ENCODE measurements around the gene SLC32A1. TPM values are rescaled to one million over a fixed set of nuclear protein-coding genes. Genes with fewer than 3 reads are reported as not detected.

The SLC32A1 gene
- total and polyA plus RNA-seq, 7 experiments from 2014 or later: 0.19 to 0.24 TPM; not detected in 5

DNA sequence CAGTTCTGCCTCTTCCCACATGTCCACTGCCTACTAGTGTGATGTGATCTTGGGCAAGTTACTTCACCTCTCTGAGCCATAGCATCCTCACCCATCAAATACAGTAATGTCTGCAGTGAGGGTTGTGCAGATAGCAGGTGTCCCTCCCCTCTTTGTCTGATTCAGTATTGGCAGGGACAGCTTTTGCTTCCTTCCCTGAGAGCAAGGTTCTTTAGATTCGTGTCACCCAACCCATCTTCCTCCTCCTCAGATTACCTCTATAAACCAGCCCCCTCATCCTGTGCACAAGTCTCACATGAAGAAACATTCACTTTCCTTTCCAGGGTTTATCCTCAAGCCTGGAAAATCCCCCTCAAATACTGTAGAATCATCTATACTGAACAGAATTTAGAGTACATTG lies 39.3 kb downstream of the SLC32A1 start:
- H3K4me3 Mint-ChIP-seq: no peak overlapping the region
- DNase-seq: no peak
- ATAC-seq: no peak
- H3K4me1 Mint-ChIP-seq: peaks cover 0 to 28% (median 3%) of the 10 kb centered on the region in 7 donors
- ChIA-PET CTCF (interaction anchor here (1.0 kb wide), 1 partner anchor 131 kb away, joined by 4 read pairs; no protein-coding TSS in a partner anchor), POLR2A (interaction anchor here (0.6 kb wide), 1 partner anchor 121 kb away, joined by 4 read pairs; no protein-coding TSS in a partner anchor)
- no peak overlapping the region for H3K27ac ChIP-seq (ENCODE audit: low read depth, low read length)
- no peaks in the 10 kb centered on the region for H3K4me1 ChIP-seq (ENCODE audit: control insufficient read depth in 2 of 2, insufficient read depth in 2 of 2, low read length in 2 of 2)
- no peak overlapping the region for H3K27ac Mint-ChIP-seq
- intact Hi-C loops (cut with micrococcal nuclease): no loop called here
- H3K4me3 ChIP-seq (ENCODE audit: low read length): no peak overlapping the region
- H3K36me3 ChIP-seq (ENCODE audit: control insufficient read depth in 2 of 3, insufficient read depth in 3 of 3, low read length in 3 of 3): peaks cover 3 to 91% (median 7%) of the 10 kb centered on the region in 3 experiments
- H3K27me3 ChIP-seq (ENCODE audit: control insufficient read depth in 2 of 2, insufficient read depth in 2 of 2, low read length in 2 of 2): no peaks in the 10 kb centered on the region
- no peaks in the 10 kb centered on the region for H3K27me3 Mint-ChIP-seq
- no peaks in the 10 kb centered on the region for H3K9me3 ChIP-seq (ENCODE audit: control insufficient read depth in 2 of 3, low read length in 3 of 3)
- peaks cover 0 to 1% (median 0%) of the 10 kb centered on the region in 11 donors for H3K9me3 Mint-ChIP-seq
- peaks cover 25 to 78% (median 60%) of the 10 kb centered on the region in 5 donors for H3K36me3 Mint-ChIP-seq

- Histone ChIP-seq H3K27ac (ENCODE audit: low read depth, low read length) (no peak overlapping the region), H3K36me3 (ENCODE audit: control insufficient read depth in 2 of 3, insufficient read depth in 3 of 3, low read length in 3 of 3) (peaks cover 3 to 92% (median 7%) of the 10 kb centered on the region in 3 experiments), H3K4me1 (ENCODE audit: control insufficient read depth in 2 of 2, insufficient read depth in 2 of 2, low read length in 2 of 2) (no peaks in the 10 kb centered on the region), H3K4me3 (ENCODE audit: low read length) (no peak overlapping the region), H3K27me3 (ENCODE audit: control insufficient read depth in 2 of 2, insufficient read depth in 2 of 2, low read length in 2 of 2) (no peaks in the 10 kb centered on the region), H3K9me3 (ENCODE audit: control insufficient read depth in 2 of 3, low read length in 3 of 3) (no peaks in the 10 kb centered on the region)
- peak; percentile 44 for ATAC-seq
- H3K4me3 Mint-ChIP-seq: no peak overlapping the region
- peak in 1 of 9 donors; percentile 41 for DNase-seq
- peaks cover 30 to 77% (median 53%) of the 10 kb centered on the region in 5 donors for H3K36me3 Mint-ChIP-seq
- peaks cover 0 to 1% (median 0%) of the 10 kb centered on the region in 11 donors for H3K9me3 Mint-ChIP-seq
- H3K27me3 Mint-ChIP-seq: no peaks in the 10 kb centered on the region
- CTCF ChIA-PET: interaction anchor here (0.6 to 0.7 kb wide), 3 partner anchors 18 to 128 kb away, joined by 3 to 4 read pairs (median 3); no protein-coding TSS in a partner anchor
- peaks cover 0 to 30% (median 5%) of the 10 kb centered on the region in 7 donors for H3K4me1 Mint-ChIP-seq
- intact Hi-C loops (cut with micrococcal nuclease): loop anchor here in 1 of 2 donors (5.0 kb wide), 1 partner anchor 43 kb away; the partner anchor contains the start of gene PPP1R16B
- POLR2A ChIA-PET: no interaction called here
- peak overlapping the region in 3 of 9 donors; percentile 7 to 34 (median 28) for H3K27ac Mint-ChIP-seq
These were observed 40.5 kb downstream of the SLC32A1 start for GRCh38 chr20:38764567-38765318.

- H3K36me3 Mint-ChIP-seq: peaks cover 24 to 70% (median 46%) of the 10 kb centered on the region in 5 donors
- POLR2A ChIA-PET: interaction anchor here (1.2 kb wide), 1 partner anchor 14 kb away, joined by 5 read pairs; no protein-coding TSS in a partner anchor
- H3K4me3 Mint-ChIP-seq: no peak overlapping the region
- no peak for DNase-seq
- Histone ChIP-seq H3K9me3 (ENCODE audit: control insufficient read depth in 2 of 3, low read length in 3 of 3) (no peaks in the 10 kb centered on the region), H3K27me3 (ENCODE audit: control insufficient read depth in 2 of 2, insufficient read depth in 2 of 2, low read length in 2 of 2) (no peaks in the 10 kb centered on the region), H3K27ac (ENCODE audit: low read depth, low read length) (no peak overlapping the region), H3K36me3 (ENCODE audit: control insufficient read depth in 2 of 3, insufficient read depth in 3 of 3, low read length in 3 of 3) (peaks cover 0 to 88% (median 3%) of the 10 kb centered on the region in 3 experiments), H3K4me3 (ENCODE audit: low read length) (no peak overlapping the region), H3K4me1 (ENCODE audit: control insufficient read depth in 2 of 2, insufficient read depth in 2 of 2, low read length in 2 of 2) (no peaks in the 10 kb centered on the region)
- CTCF ChIA-PET: no interaction called here
- peak overlapping the region in 1 of 9 donors; percentile 39 for H3K27ac Mint-ChIP-seq
- H3K9me3 Mint-ChIP-seq: peaks cover 0 to 1% (median 0%) of the 10 kb centered on the region in 11 donors
- intact Hi-C loops (cut with micrococcal nuclease): loop anchor here in 1 of 2 donors (5.0 kb wide), 1 partner anchor 41 kb away; the partner anchor contains the start of gene PPP1R16B
- no peak for ATAC-seq
- H3K27me3 Mint-ChIP-seq: no peaks in the 10 kb centered on the region
- peaks cover 0 to 30% (median 5%) of the 10 kb centered on the region in 7 donors for H3K4me1 Mint-ChIP-seq
These were observed 41.8 kb downstream of the SLC32A1 start for GRCh38 chr20:38766071-38766470.

- no peak overlapping the region for H3K4me3 Mint-ChIP-seq
- DNase-seq (no peak), ATAC-seq (no peak)
- Histone ChIP-seq H3K36me3 (ENCODE audit: control insufficient read depth in 2 of 3, insufficient read depth in 3 of 3, low read length in 3 of 3) (peaks cover 3 to 86% (median 5%) of the 10 kb centered on the region in 3 experiments), H3K4me1 (ENCODE audit: control insufficient read depth in 2 of 2, insufficient read depth in 2 of 2, low read length in 2 of 2) (no peaks in the 10 kb centered on the region), H3K4me3 (ENCODE audit: low read length) (no peak overlapping the region), H3K27ac (ENCODE audit: low read depth, low read length) (no peak overlapping the region), H3K27me3 (ENCODE audit: control insufficient read depth in 2 of 2, insufficient read depth in 2 of 2, low read length in 2 of 2) (no peaks in the 10 kb centered on the region), H3K9me3 (ENCODE audit: control insufficient read depth in 2 of 3, low read length in 3 of 3) (no peaks in the 10 kb centered on the region)
- H3K27me3 Mint-ChIP-seq: no peaks in the 10 kb centered on the region
- H3K27ac Mint-ChIP-seq: peak overlapping the region in 5 of 9 donors; percentile 8 to 74 (median 40)
- POLR2A ChIA-PET: no interaction called here
- intact Hi-C loops (cut with micrococcal nuclease): loop anchor here in 1 of 2 donors (5.0 kb wide), 1 partner anchor 38 kb away; the partner anchor contains the start of gene PPP1R16B
- H3K4me1 Mint-ChIP-seq: peaks cover 0 to 9% (median 0%) of the 10 kb centered on the region in 7 donors
- H3K36me3 Mint-ChIP-seq: peaks cover 36 to 76% (median 59%) of the 10 kb centered on the region in 5 donors
- CTCF ChIA-PET: interaction anchor here (0.7 kb wide), 1 partner anchor 112 kb away, joined by 3 read pairs; no protein-coding TSS in a partner anchor
- peaks cover 0 to 17% (median 9%) of the 10 kb centered on the region in 11 donors for H3K9me3 Mint-ChIP-seq
These were observed 45.4 kb downstream of the SLC32A1 start for GRCh38 chr20:38769376-38770295.

- ATAC-seq (no peak), DNase-seq (no peak)
- H3K9me3 ChIP-seq (ENCODE audit: control insufficient read depth in 2 of 3, low read length in 3 of 3): no peaks in the 10 kb centered on the region
- POLR2A ChIA-PET: no interaction called here
- CTCF ChIA-PET: no interaction called here
- H3K4me1 ChIP-seq (ENCODE audit: control insufficient read depth in 2 of 2, insufficient read depth in 2 of 2, low read length in 2 of 2): no peaks in the 10 kb centered on the region
- H3K27ac ChIP-seq (ENCODE audit: low read depth, low read length): no peak overlapping the region
- H3K27ac Mint-ChIP-seq: no peak overlapping the region
- H3K36me3 ChIP-seq (ENCODE audit: control insufficient read depth in 2 of 3, insufficient read depth in 3 of 3, low read length in 3 of 3): peaks cover 3 to 79% (median 5%) of the 10 kb centered on the region in 3 experiments
- peaks cover 0 to 17% (median 9%) of the 10 kb centered on the region in 11 donors for H3K9me3 Mint-ChIP-seq
- H3K4me3 ChIP-seq (ENCODE audit: low read length): no peak overlapping the region
- H3K36me3 Mint-ChIP-seq: peaks cover 36 to 73% (median 59%) of the 10 kb centered on the region in 5 donors
- H3K4me3 Mint-ChIP-seq: no peak overlapping the region
- no peaks in the 10 kb centered on the region for H3K27me3 ChIP-seq (ENCODE audit: control insufficient read depth in 2 of 2, insufficient read depth in 2 of 2, low read length in 2 of 2)
- peaks cover 0 to 3% (median 0%) of the 10 kb centered on the region in 7 donors for H3K4me1 Mint-ChIP-seq
- no peaks in the 10 kb centered on the region for H3K27me3 Mint-ChIP-seq
- intact Hi-C loops (cut with micrococcal nuclease): no loop called here
These were observed 46.3 kb downstream of the SLC32A1 start for GRCh38 chr20:38770546-38770945.

GRCh38 chr20:38770970-38771369 lies 46.7 kb downstream of the SLC32A1 start:
- H3K27ac ChIP-seq (ENCODE audit: low read depth, low read length): no peak overlapping the region
- DNase-seq: no peak
- ChIA-PET CTCF (no interaction called here), POLR2A (no interaction called here)
- Mint-ChIP-seq H3K27me3 (no peaks in the 10 kb centered on the region), H3K4me3 (no peak overlapping the region), H3K9me3 (peaks cover 0 to 17% (median 9%) of the 10 kb centered on the region in 11 donors), H3K36me3 (peaks cover 36 to 69% (median 55%) of the 10 kb centered on the region in 5 donors), H3K27ac (peak overlapping the region in 2 of 9 donors; percentile 23 to 51), H3K4me1 (peaks cover 0 to 3% (median 0%) of the 10 kb centered on the region in 7 donors)
- H3K36me3 ChIP-seq (ENCODE audit: control insufficient read depth in 2 of 3, insufficient read depth in 3 of 3, low read length in 3 of 3): peaks cover 3 to 75% (median 5%) of the 10 kb centered on the region in 3 experiments
- no peaks in the 10 kb centered on the region for H3K9me3 ChIP-seq (ENCODE audit: control insufficient read depth in 2 of 3, low read length in 3 of 3)
- H3K4me3 ChIP-seq (ENCODE audit: low read length): no peak overlapping the region
- ATAC-seq: no peak
- no peaks in the 10 kb centered on the region for H3K27me3 ChIP-seq (ENCODE audit: control insufficient read depth in 2 of 2, insufficient read depth in 2 of 2, low read length in 2 of 2)
- intact Hi-C loops (cut with micrococcal nuclease): no loop called here
- no peaks in the 10 kb centered on the region for H3K4me1 ChIP-seq (ENCODE audit: control insufficient read depth in 2 of 2, insufficient read depth in 2 of 2, low read length in 2 of 2)

Measured in naive thymus-derived CD4-positive, alpha-beta T cell (primary cell).